Right forelimb (tissue), 1 donor: ENCODE measurements around the gene RBP4.

ENCODE experiments used
- DNase-seq: peaks from one replicate; pipeline ENCODE4 v3.0.0-alpha.2; 2018

The RBP4 gene

GRCh38 chr10:93601146-93601773 is at the start of gene RBP4:
Gene RBP4 (minus strand): TSS chr10:93601235. CDS start chr10:93601028, 207 bp downstream.
- DNase-seq = peak; percentile 53

GRCh38 chr10:93639791-93640190 is 38.8 kb upstream of the RBP4 start:
- no peak for DNase-seq

- no peak for DNase-seq
These were observed 29.9 kb upstream of the RBP4 start for GRCh38 chr10:93630625-93631557.

- no peak for DNase-seq
These were observed 28.7 kb upstream of the RBP4 start for GRCh38 chr10:93629647-93630305.

GRCh38 chr10:93628858-93629257 is 27.8 kb upstream of the RBP4 start:
- no peak for DNase-seq

- no peak for DNase-seq
These were observed 21.9 kb upstream of the RBP4 start for GRCh38 chr10:93622942-93623341.

- no peak for DNase-seq
These were observed 19.9 kb upstream of the RBP4 start for GRCh38 chr10:93620925-93621324.

- DNase-seq = no peak
These were observed 14.7 kb upstream of the RBP4 start for GRCh38 chr10:93615576-93616235.

GRCh38 chr10:93614101-93614825 is 13.2 kb upstream of the RBP4 start:
- no peak for DNase-seq

- no peak for DNase-seq
These were observed 12.1 kb upstream of the RBP4 start for GRCh38 chr10:93613126-93613525.

GRCh38 chr10:93612311-93612710 is 11.3 kb upstream of the RBP4 start, which contains the start of gene PDE6C:
Gene PDE6C (plus strand): TSS chr10:93612537. CDS start chr10:93612726, 189 bp downstream.
- no peak for DNase-seq

GRCh38 chr10:93608421-93608820 is 7.4 kb upstream of the RBP4 start:
- DNase-seq = no peak

GRCh38 chr10:93604146-93604545 is 3.1 kb upstream of the RBP4 start:
- no peak for DNase-seq

GRCh38 chr10:93603023-93603422 is 2.0 kb upstream of the RBP4 start:
- no peak for DNase-seq

GRCh38 chr10:93601774-93602162 is 733 bp upstream of the RBP4 start:
- DNase-seq = no peak

GRCh38 chr10:93600446-93601145 is 439 bp downstream of the RBP4 start:
- peak; percentile 81 for DNase-seq

- DNase-seq = no peak
These were observed 1.3 kb downstream of the RBP4 start for GRCh38 chr10:93599778-93600177.

- no peak for DNase-seq
These were observed 1.7 kb downstream of the RBP4 start for GRCh38 chr10:93599335-93599734.

GRCh38 chr10:93598157-93598556 is 2.9 kb downstream of the RBP4 start:
- DNase-seq = no peak

GRCh38 chr10:93597075-93597599 is 3.9 kb downstream of the RBP4 start:
- DNase-seq = no peak

- no peak for DNase-seq
These were observed 4.5 kb downstream of the RBP4 start for GRCh38 chr10:93596539-93596938.
